Stimulated activated CD4-positive, alpha-beta T cell treated with anti-CD3 and anti-CD28 coated beads, TNF-alpha, amount 100 ng/mL, for 48 hours (primary cell): ENCODE measurements around the gene NOS3.

Experiments
- DNase-seq, 3 donors: peaks; one replicate each; pipeline ENCODE4 v3.0.0-alpha.2; 2020; ENCODE audit warnings: low read depth in 3 of 3

The NOS3 gene

DNA sequence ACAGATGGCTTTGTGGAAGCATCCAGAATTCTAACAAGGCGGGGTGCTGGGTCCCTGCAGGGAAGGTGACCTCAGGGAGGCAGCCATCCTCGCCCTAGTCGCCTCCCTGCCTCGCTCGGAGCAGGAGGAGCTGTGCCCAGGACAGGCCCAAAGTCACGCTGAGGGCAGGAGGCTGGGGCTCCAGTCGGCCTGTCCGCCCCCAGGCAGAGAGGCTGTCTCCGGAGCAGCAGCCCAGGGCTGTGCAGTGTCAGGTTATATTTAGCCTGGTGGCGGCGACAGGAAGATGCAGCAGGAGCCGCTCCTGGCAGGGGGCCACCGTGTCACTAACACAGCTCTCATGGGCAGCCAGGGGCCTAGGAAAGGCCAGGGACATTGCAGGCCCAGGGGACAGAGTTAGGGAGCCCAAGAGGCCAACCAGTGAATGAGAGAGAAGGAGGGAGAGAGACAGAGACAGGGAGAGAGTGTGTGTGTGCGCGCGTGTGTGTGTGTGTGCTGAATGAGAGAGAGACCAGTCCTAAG lies 26.2 kb upstream of the NOS3 start:
- DNase-seq: no peak

DNA sequence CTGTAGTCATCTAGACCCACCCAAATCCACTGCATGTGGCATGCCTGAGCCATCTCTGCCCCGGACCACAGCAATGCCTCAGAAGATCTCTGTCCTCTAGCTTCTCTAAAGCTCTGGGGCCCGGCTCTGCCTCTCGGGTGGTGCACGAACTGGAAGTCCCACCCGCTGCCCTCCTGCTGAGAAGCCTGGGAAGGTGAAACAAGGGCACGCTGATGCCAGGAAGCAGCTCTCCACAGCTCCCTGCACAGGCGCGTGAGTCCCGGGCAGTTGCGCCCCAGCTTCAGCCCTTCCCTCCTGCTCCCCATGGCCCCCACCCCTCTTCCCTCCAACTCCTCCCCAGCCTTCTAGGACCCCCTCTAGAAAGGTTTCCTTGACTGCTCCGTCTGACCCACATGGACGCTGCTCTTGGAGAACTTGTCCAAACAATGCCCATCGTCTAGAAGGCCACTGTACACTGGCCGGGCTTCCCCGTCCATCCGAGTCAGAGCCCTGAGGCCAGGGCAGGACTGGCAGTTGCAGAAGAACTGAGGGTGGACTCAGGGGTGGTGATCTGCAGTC lies 25.5 kb upstream of the NOS3 start:
- no peak for DNase-seq

DNA sequence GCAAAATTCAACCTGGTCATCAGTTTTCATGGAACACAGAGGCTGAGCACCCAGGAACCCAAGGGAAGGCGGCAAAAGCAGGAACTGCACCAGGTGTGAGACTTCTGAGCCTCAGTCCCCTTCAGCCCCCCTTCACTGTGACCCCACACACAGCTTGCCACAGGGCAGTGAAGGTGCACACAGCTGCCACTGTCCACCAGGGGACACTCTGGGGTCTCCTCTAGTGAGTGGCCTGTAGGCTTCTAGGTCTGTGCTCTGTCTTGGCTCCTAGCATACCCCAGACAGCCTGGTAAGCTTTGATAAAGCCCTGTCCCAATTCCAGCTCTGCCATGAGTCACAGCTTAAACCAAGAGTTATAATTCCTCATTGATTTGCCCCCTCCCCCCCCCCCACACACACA lies 24.8 kb upstream of the NOS3 start:
- DNase-seq: no peak

DNA sequence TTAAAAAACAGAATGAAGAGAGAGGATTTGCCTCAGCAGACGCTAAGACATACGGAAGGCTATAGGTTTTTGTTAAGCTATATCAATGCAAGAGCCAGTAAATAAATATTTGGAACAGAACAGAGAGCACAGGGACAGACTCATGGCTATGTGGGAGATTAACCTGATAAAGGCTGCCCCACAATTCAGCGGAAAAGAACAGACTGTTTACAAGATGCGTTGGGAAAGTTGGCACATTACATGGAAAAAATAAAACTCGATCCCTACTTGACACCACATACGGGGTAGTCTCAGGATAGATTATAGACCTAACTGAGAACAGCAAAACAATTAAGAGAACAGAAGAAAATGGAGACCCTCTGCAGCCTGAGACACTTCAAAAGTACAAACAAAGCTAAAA lies 23.5 kb upstream of the NOS3 start:
- DNase-seq: no peak

DNA sequence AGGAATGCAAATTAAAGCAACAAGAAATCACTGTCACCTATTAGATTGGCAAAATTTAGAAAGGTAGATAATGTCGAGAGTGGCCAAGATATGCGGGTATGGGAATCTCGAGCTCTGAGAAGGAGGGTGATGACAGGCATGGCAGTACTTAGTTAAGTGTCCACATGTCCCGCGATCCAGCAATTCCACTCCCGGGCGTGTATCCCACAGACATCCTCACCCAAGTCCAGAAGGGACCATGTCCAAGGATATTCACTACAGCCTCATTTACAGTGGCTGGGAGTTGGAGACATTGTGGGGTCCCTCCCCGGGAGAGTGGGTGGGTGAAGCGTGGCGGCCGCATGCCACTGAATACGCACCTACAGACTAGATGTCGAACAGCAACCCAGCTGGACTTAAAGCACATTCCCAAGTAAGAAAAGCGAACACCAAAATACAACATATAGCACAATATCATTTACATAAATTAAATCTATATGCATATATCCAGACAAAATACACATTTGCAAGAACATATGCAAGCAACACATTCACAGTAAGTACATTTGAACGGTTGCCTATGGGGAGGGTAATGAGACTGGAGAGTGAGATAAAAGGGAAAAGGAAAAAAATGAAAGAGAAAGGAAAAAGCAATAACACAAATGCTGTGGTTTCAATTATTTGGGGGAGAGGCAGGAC lies 22.6 kb upstream of the NOS3 start:
- DNase-seq: no peak

DNA sequence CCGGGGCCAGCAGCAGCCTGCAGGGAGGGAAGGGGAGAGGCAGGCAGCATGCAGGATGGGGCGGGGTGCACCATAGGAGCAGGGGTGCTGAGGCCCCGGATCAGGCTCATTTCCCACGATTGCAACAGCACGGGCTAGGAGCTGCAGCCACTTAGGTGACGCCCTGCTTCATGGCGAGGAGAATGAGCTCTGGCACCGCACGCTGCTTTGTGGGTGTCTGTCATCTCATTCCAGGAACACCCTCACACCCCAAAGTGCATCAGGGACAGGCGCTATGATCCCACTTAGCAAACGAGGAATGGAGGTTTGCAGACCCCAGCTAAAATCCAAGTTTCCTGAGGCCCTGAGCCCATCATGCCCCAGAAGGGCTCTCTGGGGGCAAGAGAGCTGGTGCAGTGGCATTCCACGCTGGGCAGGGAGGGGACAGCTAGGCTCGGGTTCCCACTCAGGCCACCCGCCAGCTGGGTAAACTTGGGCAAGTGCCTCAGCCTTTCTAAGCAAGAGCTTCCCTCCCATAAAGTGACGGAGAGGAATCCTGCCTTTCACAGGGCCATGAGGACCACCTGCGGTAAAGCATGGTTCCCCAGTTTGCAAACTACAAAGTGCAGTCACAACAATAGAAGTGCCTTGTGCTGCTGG lies 22.0 kb upstream of the NOS3 start:
- no peak for DNase-seq

DNA sequence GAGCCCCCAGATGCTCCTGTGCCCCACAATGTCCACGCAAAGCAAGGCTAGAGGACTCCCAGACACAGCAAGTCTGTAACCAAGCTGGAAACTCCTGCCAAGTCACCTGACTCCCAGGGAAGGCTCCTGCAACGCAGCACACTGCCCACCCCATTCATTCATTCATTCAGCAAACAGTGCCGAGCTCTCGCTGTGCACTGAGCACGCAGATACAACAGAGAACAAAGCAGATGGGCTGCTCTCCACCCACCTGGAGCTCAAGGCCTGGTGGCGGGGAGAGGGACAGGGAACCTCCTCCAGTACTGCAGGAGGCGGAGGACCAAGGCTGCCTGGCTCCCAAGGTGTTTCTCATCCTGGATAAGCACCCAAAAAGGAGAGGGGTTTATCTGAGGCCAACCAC lies 21.3 kb upstream of the NOS3 start:
- DNase-seq: no peak

DNA sequence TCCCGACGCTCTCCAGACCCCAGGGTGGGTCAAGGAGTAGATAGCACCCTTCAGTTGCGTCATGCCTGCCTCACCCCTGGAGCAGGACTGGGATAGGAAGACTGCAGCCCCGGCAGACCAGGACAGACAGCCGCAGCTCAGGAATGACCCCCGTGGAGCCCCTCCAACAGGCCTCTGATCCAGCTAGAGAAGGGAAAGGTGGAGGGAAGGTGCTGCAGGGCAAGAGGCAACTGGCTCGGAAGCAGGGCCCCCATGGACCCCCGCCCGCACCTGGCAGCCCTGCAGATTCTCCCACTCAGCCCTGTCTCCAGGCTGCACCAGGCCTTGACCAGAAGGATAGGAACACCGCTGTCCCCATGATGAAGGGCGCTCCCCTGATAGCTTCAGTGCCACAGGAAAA lies 20.4 kb upstream of the NOS3 start:
- DNase-seq: no peak

DNA sequence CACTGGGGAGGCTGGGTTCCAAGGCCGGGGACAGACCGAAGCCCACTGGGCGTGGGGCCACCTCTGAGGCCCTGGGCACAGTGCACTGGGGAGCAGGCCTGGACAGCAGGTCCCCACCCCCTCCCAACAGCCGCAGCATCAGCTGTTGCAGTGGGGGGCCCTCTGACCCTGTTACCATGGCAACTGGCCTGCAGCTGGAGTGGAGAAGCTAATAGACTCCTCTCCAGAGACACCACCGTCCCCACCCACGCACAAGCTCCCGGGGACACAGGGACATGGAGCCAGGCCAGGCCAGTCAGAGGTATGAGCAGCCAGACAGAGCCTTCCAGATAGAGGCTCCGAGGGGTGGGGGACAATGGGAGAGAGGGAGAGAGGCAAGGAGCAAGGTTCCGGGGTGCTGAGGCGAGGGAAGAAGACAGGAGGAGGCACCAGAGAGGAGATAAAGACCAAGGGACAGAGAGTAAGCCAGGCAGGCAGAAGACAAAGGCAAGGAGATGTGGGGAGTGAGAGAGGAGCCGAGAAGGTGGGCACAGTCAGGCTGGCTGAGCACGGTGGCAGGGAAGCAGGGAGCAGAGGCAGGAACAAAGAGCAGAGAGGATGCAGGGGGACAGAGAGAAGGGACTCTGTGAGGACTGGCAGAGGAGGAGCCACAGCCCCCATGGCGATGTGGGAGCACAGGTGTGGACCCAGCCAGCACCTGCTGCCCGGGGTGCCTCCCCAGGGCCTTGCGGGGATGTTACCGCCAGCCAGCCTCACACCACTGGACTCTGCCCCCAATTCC lies 19.4 kb upstream of the NOS3 start:
- DNase-seq: no peak

DNA sequence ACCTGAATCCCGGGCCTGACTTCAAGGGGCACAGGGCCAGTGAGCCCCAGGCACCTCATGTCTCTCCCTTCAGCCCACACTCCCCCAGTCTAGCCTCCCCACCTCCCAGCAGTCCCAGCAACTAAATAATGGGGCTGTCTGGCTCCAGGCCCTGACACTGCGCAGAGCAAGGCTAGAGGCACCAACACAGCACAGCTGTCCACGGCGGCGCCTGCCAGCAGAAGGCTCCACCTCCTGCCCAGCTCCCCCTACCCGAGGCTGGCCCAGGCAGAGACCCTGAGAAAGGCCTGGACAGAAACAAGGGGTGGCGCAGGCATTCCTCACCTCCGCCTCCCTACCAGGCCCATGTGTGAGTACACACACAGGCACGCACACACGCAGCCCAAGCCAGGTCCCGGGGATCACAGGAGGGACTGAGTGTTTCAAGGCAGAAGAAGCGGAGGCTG lies 18.8 kb upstream of the NOS3 start:
- no peak for DNase-seq

DNA sequence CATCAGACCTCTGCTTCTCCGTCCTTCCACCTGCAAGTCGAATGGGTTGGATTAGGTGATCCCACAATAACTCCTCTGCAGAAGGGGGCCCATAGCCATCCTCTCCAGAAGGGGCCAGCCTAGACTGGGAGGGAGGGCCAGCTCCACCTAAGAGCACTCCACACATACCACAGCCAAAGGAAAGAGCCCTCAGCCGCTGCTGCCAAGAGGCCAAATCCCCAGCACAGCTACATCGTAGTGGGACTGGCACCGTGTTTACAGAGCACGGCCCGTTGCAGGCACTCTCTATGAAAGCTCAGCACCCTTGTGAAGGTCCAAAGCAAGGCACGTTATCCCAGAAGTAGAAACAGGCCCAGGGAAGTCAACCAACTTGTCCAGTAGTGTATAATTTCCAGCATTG lies 18.1 kb upstream of the NOS3 start:
- DNase-seq: no peak

DNA sequence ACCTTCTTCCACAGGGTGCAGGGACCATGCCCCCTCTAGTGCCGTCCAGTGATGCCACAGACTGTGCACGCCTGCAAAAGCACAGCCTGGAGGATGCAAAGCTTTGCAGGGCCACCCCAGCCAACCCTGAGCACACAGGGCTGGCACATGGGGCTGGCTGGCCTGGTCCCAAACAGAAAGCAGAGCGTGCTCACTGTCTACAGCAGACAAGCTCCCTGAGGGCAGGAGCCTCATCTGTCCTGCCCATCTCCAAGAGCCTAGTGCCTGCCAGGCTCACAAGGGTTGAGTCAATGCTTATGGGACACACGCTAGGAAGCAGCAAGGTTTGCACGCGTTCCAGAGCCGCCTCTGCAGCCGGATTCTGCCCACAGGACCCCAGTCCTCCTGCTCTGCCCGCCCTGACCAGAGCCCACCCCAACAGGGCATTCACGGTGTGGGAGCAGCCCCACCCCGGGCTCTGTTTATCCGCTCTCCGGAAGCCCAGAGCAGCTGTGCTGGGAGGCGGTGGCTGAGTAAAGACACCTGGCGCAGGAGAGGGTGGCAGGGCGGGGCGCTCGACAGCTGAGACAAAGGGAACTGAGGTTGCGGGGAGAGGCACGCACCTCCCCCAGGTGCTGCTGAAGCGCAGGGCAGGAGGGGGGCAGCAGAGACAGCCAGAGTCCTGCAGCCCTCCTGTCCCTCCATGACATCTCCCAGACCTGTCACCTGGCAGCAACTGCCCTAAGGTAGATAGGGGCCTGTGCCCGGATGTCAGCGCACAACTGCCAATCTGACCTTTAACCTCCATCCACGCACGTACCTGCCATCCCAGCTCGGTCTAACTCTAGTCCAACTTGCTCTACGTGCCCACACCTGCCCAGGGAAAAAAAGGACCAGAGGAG lies 17.0 kb upstream of the NOS3 start:
- DNase-seq: no peak

DNA sequence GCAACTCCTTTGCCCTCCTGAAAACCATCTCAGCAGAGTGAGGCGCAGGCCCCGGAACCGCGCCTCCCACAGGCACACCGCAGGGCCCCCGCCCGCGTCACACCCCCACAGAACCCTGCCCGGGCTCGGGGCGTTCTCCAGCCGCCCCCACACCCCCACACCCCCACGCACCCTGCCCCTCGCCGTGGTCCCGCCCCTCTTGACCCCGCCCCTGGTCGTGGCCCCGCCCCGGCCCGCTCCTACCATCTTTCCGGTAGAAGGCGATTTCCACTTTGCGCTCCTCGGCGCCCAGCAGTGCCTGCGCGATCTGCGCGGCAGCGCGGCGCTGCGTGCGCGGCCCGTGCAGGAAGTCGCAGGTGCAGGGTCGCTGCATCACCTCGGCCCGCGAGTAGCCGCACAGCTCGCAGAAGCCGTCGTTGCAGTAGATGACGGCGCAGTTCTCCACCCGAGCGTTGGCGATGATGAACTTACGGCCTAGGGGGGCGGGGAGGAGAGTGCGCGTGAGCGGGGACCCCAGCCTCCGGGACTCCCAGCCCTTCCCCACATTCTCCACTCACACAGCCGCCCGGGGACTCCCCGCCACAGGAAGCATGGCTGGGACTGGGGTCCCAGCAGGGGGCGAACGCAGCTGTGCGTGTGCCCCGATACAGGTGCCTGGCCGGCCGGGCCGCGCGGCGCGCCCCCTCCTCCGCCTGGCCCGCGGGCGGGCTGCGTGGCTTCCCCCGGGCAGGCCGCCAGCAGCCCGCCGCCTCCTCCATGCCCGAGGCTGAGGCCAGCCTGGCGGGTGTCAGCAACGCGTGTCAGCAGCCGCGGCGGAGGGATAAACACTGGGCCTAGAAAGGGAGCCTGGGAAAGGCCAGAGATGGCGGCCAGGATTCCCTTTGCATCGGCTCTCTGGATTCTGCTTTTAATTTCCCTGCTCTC lies 16.1 kb upstream of the NOS3 start:
- DNase-seq: peak; percentile 33 to 67 (median 54)

DNA sequence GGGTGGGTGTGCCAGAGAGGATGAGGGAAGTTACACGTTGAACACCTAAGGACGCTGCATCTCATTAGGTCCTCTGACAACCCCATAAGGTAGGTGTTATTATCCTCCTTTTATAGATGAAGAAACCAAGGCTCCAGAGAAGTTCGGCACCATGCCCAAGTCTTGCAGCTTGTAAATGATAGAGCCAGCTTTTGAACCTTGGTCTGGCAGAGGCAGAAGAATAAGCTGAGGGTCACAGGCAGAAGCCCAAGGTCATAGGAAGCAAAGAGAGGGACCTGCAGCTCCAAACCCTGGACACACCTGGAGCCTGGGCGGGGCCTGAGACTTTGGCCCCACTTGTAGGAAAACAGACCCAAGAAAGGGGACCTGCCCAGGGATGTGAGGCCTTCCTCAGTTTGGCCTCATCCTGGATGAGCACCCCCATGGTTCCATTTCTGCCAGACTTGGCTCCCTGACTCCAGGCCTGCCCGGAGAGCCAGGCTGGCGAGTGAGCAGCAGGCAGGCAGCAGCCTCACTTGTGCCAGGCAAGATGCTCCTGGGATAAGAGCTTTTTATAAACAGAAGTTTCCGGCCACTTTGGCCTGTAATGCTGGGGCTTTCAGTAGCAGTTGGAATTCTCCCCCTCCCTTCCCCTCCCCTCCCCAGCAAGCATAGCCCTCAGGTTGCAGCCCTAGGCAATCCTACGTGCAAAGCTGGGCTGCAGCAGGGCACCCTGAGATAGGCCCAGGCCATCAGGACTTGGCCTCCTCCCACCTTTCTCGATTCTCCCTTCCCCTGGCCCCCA lies 15.1 kb upstream of the NOS3 start:
- DNase-seq: no peak

DNA sequence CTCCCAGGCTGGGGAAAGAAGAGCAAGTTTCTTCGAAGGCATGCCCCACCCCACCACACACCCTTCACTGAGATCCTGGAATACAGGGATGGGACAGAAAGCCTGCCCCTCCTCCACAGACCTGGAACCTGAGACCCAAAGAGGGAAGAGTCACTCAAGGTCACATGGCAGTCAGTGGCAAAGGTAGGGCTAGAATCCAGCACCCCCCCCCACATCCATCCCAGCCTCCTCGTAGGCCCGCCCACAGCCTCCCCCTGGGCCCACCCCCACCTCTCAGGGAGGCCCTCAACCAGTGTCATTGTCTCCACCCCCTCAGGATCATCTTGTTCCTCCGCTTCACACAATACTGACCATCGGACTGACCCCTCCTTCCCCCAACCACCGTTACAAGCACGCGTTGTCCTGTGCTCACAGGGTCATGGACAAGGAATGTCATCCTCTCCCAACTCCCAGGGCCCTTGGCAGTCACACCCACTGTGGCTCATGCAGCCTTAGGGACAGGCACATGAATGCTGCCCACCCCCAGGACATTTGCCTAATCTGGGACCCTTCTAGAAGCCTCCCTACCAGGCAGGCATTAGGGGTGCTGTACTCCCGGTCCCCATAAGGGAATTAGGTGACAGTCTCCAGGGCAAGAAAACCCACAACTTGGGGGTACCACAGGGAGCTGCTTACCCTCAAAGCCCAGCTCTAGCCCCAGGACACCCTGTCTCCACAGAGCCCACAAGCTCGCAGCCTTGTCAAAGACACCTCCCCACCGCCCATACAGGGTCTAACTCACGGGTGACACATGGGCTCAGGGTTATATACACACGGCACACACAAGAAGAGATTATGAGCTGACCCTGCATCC lies 14.1 kb upstream of the NOS3 start:
- DNase-seq: no peak

DNA sequence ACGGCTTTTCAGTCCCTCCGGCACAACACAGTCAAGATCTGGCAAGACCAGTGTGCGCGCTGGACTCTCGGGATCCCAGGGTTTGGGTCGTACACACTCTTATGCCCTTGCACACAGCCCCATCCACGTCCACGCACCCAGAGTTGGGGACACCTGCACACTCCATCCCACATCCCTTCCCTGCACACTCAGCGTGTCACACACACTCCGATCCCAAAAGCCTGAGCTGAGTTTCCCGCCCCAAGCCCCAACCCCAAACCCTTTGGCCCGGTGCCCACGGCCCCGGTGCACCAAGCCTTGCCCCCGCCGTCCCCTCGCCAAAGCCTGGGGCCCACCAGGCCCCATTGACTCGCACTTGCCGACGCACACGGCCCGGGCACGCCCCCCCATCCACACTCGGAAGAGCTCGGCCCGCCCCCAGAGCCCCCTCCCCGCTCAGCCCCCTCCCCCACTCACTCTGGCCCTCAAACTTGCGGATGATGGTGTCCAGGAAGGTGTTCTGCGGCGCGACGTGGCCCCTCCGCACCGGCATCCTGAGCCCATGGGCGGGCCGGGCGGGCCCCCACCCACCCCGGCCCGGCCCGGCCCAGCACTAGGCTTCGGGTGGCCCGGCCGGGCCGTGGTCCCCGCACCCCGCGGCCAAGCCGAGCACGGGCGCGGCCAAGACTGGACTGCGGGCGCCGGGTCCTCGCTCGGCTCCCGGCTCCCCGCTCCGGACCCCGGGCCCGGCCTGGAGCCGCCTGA lies 13.3 kb upstream of the NOS3 start:
- DNase-seq: no peak

DNA sequence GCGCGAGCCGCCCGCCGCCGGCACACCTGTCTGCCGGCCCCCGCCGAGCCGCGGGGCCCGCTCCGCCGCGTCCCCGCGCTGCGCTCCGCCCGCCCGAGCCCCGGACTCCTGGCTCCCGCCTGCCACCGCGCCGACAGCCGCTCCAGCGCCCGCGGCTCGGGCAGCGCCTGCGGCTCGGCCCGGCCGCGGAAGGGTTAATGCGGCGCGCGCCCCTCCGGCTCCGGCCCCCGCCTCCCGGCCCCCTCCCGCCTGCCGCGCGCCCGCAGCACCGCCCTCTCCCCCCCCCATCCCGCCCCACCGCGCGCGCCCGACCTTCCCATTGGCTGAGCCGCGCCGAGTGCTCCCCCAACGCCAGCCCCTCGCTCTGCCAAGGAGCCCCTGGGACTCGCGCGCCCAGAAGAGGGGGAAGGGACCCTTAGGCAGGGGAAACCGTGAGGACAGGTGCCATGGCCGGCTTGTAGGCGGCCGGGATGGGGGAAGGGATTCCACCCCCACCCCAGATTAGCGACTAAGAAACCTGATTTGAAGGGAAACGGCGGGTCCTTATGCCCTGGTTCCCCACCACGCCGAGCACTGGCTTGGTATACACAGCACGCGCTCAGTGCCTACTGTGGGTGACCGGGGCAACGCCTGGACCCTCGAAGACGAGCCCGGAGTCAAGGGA lies 12.6 kb upstream of the NOS3 start, which contains the start of gene KCNH2:
Gene KCNH2, minus strand, starts transcription at position 196 of the 664 bp plus-strand sequence. CDS start 408 bp downstream, outside the sequence.
- DNase-seq: no peak
